Activated T-cell treated with anti-CD3 and anti-CD28 coated beads, Interleukin-2, amount 50 U/mL, for 4 hours (primary cell): ENCODE measurements around the gene EGFR. TPM values are rescaled to one million over a fixed set of nuclear protein-coding genes. Genes with fewer than 3 reads are reported as not detected.

ENCODE experiments used
- ATAC-seq, 2 donors: fragments of 200-7000 bp; cut with Tn5 transposase; one replicate each; pipeline ENCODE4 v1.10.0; 2021
- DNase-seq: peaks from one replicate; pipeline ENCODE4 v3.0.0-alpha.2; 2020
- H3K27me3 Mint-ChIP-seq: one replicate; pipeline ENCODE4 v1.8.0; 2021; ENCODE audit warnings: low read depth, mixed read lengths
- H3K36me3 Mint-ChIP-seq: one replicate; pipeline ENCODE4 v1.8.0; 2022; ENCODE audit warnings: mixed read lengths; ENCODE audit not compliant: insufficient read depth
- H3K4me1 Mint-ChIP-seq: one replicate; pipeline ENCODE4 v1.8.0; 2021; ENCODE audit warnings: low read depth, mixed read lengths
- H3K4me3 Mint-ChIP-seq: one replicate; pipeline ENCODE4 v1.8.0; 2021; ENCODE audit warnings: mild to moderate bottlenecking, moderate library complexity, mixed read lengths
- H3K9me3 Mint-ChIP-seq: one replicate; pipeline ENCODE4 v1.8.0; 2021; ENCODE audit warnings: mixed read lengths
- total RNA-seq, 3 donors: library from RNA; stranded (reverse); gene quantifications; one replicate each; pipeline ENCODE4 v1.2.1, GENCODE V29; 2021

The EGFR gene
- total RNA-seq, 3 donors from 2014 or later: 0.11 to 0.30 (median 0.26) TPM

DNA sequence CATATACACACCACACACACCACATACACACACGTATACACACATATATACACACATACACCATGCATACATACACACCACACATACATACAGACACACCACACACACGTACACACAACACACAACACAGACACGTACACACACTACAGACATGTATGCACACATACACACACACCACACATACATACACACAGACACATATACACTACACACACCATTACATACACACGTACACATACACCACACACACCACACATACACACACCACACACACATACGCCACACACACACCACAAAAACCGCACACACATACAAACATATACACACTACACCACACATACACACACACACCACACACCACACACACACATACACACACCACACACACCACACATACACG is 184.5 kb downstream of the EGFR start:
- H3K36me3 Mint-ChIP-seq: no peaks in the 10 kb centered on the region
- no peaks in the 10 kb centered on the region for H3K4me1 Mint-ChIP-seq
- no peaks in the 10 kb centered on the region for H3K27me3 Mint-ChIP-seq
- no peak for ATAC-seq
- DNase-seq: no peak
- H3K4me3 Mint-ChIP-seq: no peak overlapping the region
- H3K9me3 Mint-ChIP-seq: no peaks in the 10 kb centered on the region

DNA sequence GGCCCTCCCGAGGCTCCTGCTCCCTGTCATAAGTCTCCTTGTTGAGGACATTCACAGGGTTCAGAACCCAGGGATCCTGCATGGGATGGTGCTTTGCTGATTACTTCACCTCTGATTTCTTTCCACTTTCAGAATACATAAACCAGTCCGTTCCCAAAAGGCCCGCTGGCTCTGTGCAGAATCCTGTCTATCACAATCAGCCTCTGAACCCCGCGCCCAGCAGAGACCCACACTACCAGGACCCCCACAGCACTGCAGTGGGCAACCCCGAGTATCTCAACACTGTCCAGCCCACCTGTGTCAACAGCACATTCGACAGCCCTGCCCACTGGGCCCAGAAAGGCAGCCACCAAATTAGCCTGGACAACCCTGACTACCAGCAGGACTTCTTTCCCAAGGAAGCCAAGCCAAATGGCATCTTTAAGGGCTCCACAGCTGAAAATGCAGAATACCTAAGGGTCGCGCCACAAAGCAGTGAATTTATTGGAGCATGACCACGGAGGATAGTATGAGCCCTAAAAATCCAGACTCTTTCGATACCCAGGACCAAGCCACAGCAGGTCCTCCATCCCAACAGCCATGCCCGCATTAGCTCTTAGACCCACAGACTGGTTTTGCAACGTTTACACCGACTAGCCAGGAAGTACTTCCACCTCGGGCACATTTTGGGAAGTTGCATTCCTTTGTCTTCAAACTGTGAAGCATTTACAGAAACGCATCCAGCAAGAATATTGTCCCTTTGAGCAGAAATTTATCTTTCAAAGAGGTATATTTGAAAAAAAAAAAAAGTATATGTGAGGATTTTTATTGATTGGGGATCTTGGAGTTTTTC is 186.5 kb downstream of the EGFR start:
- ATAC-seq (no peak), DNase-seq (no peak)
- no peaks in the 10 kb centered on the region for H3K36me3 Mint-ChIP-seq
- no peaks in the 10 kb centered on the region for H3K9me3 Mint-ChIP-seq
- H3K4me1 Mint-ChIP-seq: no peaks in the 10 kb centered on the region
- no peaks in the 10 kb centered on the region for H3K27me3 Mint-ChIP-seq
- no peak overlapping the region for H3K4me3 Mint-ChIP-seq

DNA sequence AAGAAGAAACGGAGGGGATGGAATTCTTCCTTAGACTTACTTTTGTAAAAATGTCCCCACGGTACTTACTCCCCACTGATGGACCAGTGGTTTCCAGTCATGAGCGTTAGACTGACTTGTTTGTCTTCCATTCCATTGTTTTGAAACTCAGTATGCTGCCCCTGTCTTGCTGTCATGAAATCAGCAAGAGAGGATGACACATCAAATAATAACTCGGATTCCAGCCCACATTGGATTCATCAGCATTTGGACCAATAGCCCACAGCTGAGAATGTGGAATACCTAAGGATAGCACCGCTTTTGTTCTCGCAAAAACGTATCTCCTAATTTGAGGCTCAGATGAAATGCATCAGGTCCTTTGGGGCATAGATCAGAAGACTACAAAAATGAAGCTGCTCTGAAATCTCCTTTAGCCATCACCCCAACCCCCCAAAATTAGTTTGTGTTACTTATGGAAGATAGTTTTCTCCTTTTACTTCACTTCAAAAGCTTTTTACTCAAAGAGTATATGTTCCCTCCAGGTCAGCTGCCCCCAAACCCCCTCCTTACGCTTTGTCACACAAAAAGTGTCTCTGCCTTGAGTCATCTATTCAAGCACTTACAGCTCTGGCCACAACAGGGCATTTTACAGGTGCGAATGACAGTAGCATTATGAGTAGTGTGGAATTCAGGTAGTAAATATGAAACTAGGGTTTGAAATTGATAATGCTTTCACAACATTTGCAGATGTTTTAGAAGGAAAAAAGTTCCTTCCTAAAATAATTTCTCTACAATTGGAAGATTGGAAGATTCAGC is 187.6 kb downstream of the EGFR start:
- no peak for ATAC-seq
- Mint-ChIP-seq H3K9me3 (no peaks in the 10 kb centered on the region), H3K36me3 (no peaks in the 10 kb centered on the region), H3K27me3 (no peaks in the 10 kb centered on the region), H3K4me1 (no peaks in the 10 kb centered on the region), H3K4me3 (no peak overlapping the region)
- DNase-seq: no peak

DNA sequence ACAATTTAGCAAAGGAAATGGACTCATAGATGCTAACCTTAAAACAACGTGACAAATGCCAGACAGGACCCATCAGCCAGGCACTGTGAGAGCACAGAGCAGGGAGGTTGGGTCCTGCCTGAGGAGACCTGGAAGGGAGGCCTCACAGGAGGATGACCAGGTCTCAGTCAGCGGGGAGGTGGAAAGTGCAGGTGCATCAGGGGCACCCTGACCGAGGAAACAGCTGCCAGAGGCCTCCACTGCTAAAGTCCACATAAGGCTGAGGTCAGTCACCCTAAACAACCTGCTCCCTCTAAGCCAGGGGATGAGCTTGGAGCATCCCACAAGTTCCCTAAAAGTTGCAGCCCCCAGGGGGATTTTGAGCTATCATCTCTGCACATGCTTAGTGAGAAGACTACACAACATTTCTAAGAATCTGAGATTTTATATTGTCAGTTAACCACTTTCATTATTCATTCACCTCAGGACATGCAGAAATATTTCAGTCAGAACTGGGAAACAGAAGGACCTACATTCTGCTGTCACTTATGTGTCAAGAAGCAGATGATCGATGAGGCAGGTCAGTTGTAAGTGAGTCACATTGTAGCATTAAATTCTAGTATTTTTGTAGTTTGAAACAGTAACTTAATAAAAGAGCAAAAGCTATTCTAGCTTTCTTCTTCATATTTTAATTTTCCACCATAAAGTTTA is 188.8 kb downstream of the EGFR start:
- no peaks in the 10 kb centered on the region for H3K9me3 Mint-ChIP-seq
- ATAC-seq (no peak), DNase-seq (no peak)
- no peaks in the 10 kb centered on the region for H3K27me3 Mint-ChIP-seq
- H3K4me1 Mint-ChIP-seq: no peaks in the 10 kb centered on the region
- no peaks in the 10 kb centered on the region for H3K36me3 Mint-ChIP-seq
- no peak overlapping the region for H3K4me3 Mint-ChIP-seq

DNA sequence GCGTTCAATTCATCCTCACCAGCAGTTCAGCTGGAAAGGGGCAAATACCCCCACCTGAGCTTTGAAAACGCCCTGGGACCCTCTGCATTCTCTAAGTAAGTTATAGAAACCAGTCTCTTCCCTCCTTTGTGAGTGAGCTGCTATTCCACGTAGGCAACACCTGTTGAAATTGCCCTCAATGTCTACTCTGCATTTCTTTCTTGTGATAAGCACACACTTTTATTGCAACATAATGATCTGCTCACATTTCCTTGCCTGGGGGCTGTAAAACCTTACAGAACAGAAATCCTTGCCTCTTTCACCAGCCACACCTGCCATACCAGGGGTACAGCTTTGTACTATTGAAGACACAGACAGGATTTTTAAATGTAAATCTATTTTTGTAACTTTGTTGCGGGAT is 190.5 kb downstream of the EGFR start:
- Mint-ChIP-seq H3K4me3 (no peak overlapping the region), H3K4me1 (no peaks in the 10 kb centered on the region), H3K27me3 (no peaks in the 10 kb centered on the region), H3K9me3 (no peaks in the 10 kb centered on the region), H3K36me3 (no peaks in the 10 kb centered on the region)
- no peak for ATAC-seq
- no peak for DNase-seq

DNA sequence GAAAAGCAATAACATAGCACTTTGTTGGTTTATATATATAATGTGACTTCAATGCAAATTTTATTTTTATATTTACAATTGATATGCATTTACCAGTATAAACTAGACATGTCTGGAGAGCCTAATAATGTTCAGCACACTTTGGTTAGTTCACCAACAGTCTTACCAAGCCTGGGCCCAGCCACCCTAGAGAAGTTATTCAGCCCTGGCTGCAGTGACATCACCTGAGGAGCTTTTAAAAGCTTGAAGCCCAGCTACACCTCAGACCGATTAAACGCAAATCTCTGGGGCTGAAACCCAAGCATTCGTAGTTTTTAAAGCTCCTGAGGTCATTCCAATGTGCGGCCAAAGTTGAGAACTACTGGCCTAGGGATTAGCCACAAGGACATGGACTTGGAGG is 191.4 kb downstream of the EGFR start:
- no peak for DNase-seq
- no peak for ATAC-seq
- Mint-ChIP-seq H3K9me3 (no peaks in the 10 kb centered on the region), H3K27me3 (peaks cover 3% of the 10 kb centered on the region), H3K36me3 (no peaks in the 10 kb centered on the region), H3K4me3 (no peak overlapping the region), H3K4me1 (no peaks in the 10 kb centered on the region)

DNA sequence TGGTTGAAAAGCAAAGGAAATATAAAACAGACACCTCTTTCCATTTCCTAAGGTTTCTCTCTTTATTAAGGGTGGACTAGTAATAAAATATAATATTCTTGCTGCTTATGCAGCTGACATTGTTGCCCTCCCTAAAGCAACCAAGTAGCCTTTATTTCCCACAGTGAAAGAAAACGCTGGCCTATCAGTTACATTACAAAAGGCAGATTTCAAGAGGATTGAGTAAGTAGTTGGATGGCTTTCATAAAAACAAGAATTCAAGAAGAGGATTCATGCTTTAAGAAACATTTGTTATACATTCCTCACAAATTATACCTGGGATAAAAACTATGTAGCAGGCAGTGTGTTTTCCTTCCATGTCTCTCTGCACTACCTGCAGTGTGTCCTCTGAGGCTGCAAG is 191.9 kb downstream of the EGFR start:
- DNase-seq: no peak
- Mint-ChIP-seq H3K9me3 (no peaks in the 10 kb centered on the region), H3K4me1 (no peaks in the 10 kb centered on the region), H3K36me3 (no peaks in the 10 kb centered on the region), H3K27me3 (peaks cover 3% of the 10 kb centered on the region), H3K4me3 (no peak overlapping the region)
- ATAC-seq: no peak

DNA sequence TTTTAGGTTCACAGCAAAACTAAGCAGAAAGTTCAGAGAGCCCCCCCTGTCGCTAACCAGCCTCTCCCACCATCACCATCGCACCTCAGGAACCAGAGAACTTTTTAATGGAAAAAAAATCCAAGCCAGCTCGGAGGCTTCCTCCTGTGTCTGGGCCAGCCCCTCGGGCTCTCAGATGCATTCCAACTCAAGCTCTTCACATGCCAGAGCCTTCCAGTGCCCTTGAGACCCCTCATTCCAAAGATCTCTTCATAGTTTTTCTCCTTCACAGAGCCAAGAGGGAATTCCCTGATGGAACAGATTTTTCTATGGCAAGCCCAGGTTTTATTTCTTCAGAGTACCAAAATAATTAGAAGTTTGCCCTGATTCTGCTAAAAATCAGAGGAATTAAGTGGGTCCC is 192.9 kb downstream of the EGFR start:
- DNase-seq (no peak), ATAC-seq (no peak)
- Mint-ChIP-seq H3K36me3 (no peaks in the 10 kb centered on the region), H3K4me1 (no peaks in the 10 kb centered on the region), H3K4me3 (no peak overlapping the region), H3K27me3 (peaks cover 3% of the 10 kb centered on the region), H3K9me3 (no peaks in the 10 kb centered on the region)

DNA sequence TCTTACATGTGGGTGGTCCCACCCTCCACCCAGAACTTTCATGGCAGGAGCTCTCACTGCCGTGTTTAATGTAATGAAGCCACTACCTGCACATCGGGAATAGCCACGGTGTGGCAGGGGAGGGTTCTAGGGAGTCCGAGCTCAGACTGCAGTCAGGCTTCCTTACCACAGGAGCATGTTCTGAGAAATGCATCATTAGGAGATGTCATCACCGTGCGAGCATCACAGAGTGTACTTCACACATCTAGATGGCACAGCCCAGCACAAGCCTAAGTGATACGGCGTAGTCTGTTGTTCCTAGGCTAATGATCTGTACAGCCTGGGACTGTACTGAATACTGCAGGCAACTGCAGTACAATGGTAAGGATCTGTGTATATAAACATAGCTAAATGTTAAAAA is 193.4 kb downstream of the EGFR start:
- Mint-ChIP-seq H3K9me3 (no peaks in the 10 kb centered on the region), H3K4me3 (no peak overlapping the region), H3K36me3 (no peaks in the 10 kb centered on the region)

DNA sequence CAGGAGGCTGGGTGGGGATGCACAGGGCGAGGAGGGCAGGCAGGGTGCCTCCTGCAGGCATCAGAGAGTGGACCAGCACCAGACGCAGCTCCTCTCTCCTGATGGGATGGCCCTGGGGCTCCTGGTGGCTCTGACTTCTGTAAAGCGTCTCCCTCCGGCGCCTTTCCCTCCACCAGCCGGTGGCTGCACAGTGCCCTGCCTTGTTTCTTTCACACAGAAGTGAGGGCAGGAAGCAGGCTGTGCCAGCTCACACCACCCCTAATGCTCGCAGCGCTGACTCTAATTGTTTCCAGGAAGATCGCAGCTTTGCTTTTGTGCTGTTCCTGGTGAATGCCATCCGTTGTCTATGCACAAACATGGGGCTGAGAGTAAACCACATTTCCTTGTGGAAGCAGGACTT is 194.0 kb downstream of the EGFR start:
- H3K36me3 Mint-ChIP-seq: no peaks in the 10 kb centered on the region
- no peaks in the 10 kb centered on the region for H3K4me1 Mint-ChIP-seq
- no peaks in the 10 kb centered on the region for H3K9me3 Mint-ChIP-seq
- DNase-seq (no peak), ATAC-seq (no peak)
- no peak overlapping the region for H3K4me3 Mint-ChIP-seq
- peaks cover 3% of the 10 kb centered on the region for H3K27me3 Mint-ChIP-seq

More for the DNA sequence above, 193.4 kb downstream of the EGFR start:
- ATAC-seq: no peak
- H3K4me1 Mint-ChIP-seq: no peaks in the 10 kb centered on the region
- peaks cover 3% of the 10 kb centered on the region for H3K27me3 Mint-ChIP-seq
- DNase-seq: no peak

DNA sequence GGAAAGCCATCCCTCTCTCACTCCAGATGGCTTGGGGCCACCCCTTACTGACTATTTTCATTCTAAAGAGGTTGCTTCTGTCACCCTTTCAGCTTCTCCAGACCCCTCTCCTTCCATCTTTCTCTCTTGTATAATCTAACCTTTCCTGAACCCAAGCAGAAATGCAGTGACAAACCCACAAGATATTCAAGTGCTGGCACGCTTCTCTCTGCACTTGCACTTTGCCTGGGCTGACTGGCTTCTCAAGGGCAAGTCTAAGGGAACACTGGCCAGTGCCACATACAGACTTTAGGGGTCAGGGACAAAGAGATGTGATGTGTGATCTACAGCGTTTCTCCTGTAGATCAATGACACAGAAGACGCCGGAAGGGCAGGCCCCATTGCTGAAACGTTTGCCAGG is 195.9 kb downstream of the EGFR start:
- no peaks in the 10 kb centered on the region for H3K9me3 Mint-ChIP-seq

DNA sequence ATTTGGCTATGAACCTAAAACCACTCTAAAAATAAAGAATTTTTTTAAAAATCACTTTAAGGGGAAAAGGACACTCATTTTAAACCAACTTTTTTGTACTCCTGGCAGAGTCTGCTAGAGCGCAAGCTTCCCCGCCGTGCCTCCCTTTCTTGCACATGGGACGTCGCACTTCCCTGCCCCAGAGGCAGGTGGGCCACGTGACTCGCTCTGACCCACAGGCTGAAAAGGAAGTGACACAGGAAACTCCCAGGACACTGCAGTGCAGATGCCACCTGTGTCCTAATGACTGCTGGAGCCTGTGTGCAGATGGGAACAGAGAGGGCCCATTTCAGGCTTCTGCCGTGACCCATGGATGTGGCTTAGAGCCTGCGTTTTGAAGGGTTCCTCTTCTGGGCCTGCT is 204.2 kb downstream of the EGFR start:
- peaks cover 5% of the 10 kb centered on the region for H3K9me3 Mint-ChIP-seq
- H3K36me3 Mint-ChIP-seq: no peaks in the 10 kb centered on the region
- no peak overlapping the region for H3K4me3 Mint-ChIP-seq
- DNase-seq: no peak
- ATAC-seq: no peak
- peaks cover 9% of the 10 kb centered on the region for H3K27me3 Mint-ChIP-seq
- no peaks in the 10 kb centered on the region for H3K4me1 Mint-ChIP-seq

More for the DNA sequence above, 195.9 kb downstream of the EGFR start:
- DNase-seq (no peak), ATAC-seq (no peak)
- Mint-ChIP-seq H3K4me1 (no peaks in the 10 kb centered on the region), H3K4me3 (no peak overlapping the region), H3K36me3 (no peaks in the 10 kb centered on the region), H3K27me3 (peaks cover 3% of the 10 kb centered on the region)

DNA sequence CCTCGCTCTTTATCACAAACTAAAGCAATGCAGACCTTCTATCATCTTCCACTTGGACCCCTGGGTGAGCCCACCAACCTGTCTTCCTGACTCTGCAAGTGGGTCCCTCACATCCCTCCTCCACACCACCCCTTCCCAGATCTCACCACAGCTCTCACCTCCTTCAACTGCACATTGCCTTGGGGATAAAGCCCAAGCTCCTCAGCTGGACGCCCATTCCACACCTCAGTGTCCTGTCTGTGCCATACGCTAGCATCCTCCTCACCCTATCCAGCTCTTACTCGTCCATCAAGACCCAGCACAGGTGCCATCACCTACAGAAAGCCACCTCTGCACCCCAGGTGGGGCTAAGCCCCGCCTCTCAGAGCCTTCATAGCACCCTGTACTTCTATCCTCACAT is 205.3 kb downstream of the EGFR start:
- no peak for DNase-seq
- Mint-ChIP-seq H3K4me1 (no peaks in the 10 kb centered on the region), H3K4me3 (no peak overlapping the region), H3K9me3 (peaks cover 12% of the 10 kb centered on the region), H3K27me3 (peaks cover 10% of the 10 kb centered on the region), H3K36me3 (no peaks in the 10 kb centered on the region)
- ATAC-seq: no peak

DNA sequence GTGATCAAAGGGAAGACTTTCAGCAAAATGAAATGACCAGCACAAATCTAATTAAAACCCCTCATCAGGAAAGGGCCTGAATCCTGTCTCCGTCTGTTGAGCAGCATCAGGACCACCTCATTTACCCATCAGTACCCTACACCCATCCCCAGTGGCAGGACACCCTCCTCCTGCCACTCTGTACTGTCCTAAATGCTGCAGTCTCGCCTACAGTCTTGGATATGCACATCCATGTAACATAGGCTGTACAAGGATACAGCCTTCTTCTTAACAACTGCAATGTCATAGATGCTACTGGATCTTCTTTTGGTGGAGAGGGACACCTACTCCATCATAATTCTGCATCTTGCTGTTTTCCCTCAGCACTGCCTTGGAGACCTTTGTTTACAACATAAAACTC is 206.0 kb downstream of the EGFR start:
- ATAC-seq: no peak
- Mint-ChIP-seq H3K9me3 (peaks cover 12% of the 10 kb centered on the region), H3K4me1 (no peaks in the 10 kb centered on the region), H3K36me3 (no peaks in the 10 kb centered on the region), H3K4me3 (no peak overlapping the region), H3K27me3 (peaks cover 10% of the 10 kb centered on the region)
- no peak for DNase-seq
